Measurements from ENCODE around the gene KIF16B. TPM values are rescaled to one million over a fixed set of nuclear protein-coding genes. Genes with fewer than 3 reads are reported as not detected.

KIF16B gene
- total RNA-seq, 1 experiment from 2014 or later, result 7.6 TPM

DNA sequence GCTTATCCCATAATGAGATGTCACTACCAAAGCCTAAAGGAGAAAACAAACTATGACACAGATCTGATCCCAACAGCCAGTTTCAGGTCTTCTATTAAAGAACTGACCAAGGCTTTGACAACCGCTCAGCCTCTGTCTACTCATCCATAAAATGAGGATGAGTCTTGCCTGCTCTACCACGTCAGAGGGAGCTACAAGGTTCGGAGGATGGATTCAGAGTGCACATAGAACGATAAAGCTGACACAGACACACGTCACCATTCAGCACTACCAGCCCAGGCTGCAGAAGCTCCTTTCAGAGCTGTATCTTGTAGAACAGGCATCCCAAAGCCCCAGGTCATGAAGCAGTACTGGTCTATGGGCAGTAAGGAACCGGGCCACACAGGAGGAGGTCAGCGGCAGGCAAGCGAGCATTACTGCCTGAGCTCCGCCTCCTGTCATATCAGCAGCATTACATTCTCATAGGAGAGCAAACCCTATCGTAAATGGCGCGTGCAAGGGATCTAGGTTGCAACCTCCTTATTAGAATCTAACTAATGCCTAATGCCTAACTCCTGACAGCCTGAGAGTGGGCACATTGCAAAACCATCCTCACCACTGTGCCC, 25.1 kb downstream of the KIF16B start:
- no peaks in the 10 kb centered on the region for H3K27me3 Mint-ChIP-seq (ENCODE audit: low read depth)
- no peaks in the 10 kb centered on the region for H3K9me3 Mint-ChIP-seq
- DNase-seq (ENCODE audit: low spot score) (no peak), ATAC-seq (no peak)
- H3K4me1 Mint-ChIP-seq, result peaks cover 20% of the 10 kb centered on the region
- H3K36me3 Mint-ChIP-seq, result peaks cover 4% of the 10 kb centered on the region; the same call in 1 of the 2 replicates
- TF ChIP-seq, protein P1, sequence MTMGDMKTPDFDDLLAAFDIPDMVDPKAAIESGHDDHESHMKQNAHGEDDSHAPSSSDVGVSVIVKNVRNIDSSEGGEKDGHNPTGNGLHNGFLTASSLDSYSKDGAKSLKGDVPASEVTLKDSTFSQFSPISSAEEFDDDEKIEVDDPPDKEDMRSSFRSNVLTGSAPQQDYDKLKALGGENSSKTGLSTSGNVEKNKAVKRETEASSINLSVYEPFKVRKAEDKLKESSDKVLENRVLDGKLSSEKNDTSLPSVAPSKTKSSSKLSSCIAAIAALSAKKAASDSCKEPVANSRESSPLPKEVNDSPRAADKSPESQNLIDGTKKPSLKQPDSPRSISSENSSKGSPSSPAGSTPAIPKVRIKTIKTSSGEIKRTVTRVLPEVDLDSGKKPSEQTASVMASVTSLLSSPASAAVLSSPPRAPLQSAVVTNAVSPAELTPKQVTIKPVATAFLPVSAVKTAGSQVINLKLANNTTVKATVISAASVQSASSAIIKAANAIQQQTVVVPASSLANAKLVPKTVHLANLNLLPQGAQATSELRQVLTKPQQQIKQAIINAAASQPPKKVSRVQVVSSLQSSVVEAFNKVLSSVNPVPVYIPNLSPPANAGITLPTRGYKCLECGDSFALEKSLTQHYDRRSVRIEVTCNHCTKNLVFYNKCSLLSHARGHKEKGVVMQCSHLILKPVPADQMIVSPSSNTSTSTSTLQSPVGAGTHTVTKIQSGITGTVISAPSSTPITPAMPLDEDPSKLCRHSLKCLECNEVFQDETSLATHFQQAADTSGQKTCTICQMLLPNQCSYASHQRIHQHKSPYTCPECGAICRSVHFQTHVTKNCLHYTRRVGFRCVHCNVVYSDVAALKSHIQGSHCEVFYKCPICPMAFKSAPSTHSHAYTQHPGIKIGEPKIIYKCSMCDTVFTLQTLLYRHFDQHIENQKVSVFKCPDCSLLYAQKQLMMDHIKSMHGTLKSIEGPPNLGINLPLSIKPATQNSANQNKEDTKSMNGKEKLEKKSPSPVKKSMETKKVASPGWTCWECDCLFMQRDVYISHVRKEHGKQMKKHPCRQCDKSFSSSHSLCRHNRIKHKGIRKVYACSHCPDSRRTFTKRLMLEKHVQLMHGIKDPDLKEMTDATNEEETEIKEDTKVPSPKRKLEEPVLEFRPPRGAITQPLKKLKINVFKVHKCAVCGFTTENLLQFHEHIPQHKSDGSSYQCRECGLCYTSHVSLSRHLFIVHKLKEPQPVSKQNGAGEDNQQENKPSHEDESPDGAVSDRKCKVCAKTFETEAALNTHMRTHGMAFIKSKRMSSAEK (CRISPR knock-in tag; IDR thresholded peaks at IDR 0.05; ENCODE audit: borderline replicate concordance), result no peak
- TF ChIP-seq ZBTB43 (CRISPR knock-in tag; IDR thresholded peaks at IDR 0.05) (no peak), NR3C1 (CRISPR knock-in tag; conservative IDR thresholded peaks at IDR 0.05; ENCODE audit: low read depth) (no peak), FOXK1 (CRISPR knock-in tag; IDR thresholded peaks at IDR 0.05) (no peak), OVOL2 (CRISPR knock-in tag; IDR thresholded peaks at IDR 0.05; ENCODE audit: borderline replicate concordance) (no peak), TP53 (CRISPR knock-in tag; IDR thresholded peaks at IDR 0.05) (no peak), SMAD4 (CRISPR knock-in tag; IDR thresholded peaks at IDR 0.05) (no peak), ZNF121 (CRISPR knock-in tag; IDR thresholded peaks at IDR 0.05) (no peak), SOX15 (CRISPR knock-in tag; IDR thresholded peaks at IDR 0.05) (no peak), ZNF263 (CRISPR knock-in tag; IDR thresholded peaks at IDR 0.05; ENCODE audit: low read depth) (no peak), HMGA2 (CRISPR knock-in tag; IDR thresholded peaks at IDR 0.05) (no peak), ARID4B (CRISPR knock-in tag; IDR thresholded peaks at IDR 0.05; ENCODE audit: borderline replicate concordance) (no peak), NR2C2 (CRISPR knock-in tag; IDR thresholded peaks at IDR 0.05) (no peak), MXD4 (CRISPR knock-in tag; IDR thresholded peaks at IDR 0.05; ENCODE audit: borderline replicate concordance) (no peak)
- TF ChIP-seq, protein P2, sequence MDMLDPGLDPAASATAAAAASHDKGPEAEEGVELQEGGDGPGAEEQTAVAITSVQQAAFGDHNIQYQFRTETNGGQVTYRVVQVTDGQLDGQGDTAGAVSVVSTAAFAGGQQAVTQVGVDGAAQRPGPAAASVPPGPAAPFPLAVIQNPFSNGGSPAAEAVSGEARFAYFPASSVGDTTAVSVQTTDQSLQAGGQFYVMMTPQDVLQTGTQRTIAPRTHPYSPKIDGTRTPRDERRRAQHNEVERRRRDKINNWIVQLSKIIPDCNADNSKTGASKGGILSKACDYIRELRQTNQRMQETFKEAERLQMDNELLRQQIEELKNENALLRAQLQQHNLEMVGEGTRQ (CRISPR knock-in tag; IDR thresholded peaks at IDR 0.05), result no peak
- TF ChIP-seq, protein P3, sequence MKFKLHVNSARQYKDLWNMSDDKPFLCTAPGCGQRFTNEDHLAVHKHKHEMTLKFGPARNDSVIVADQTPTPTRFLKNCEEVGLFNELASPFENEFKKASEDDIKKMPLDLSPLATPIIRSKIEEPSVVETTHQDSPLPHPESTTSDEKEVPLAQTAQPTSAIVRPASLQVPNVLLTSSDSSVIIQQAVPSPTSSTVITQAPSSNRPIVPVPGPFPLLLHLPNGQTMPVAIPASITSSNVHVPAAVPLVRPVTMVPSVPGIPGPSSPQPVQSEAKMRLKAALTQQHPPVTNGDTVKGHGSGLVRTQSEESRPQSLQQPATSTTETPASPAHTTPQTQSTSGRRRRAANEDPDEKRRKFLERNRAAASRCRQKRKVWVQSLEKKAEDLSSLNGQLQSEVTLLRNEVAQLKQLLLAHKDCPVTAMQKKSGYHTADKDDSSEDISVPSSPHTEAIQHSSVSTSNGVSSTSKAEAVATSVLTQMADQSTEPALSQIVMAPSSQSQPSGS (CRISPR knock-in tag; IDR thresholded peaks at IDR 0.05; ENCODE audit: borderline replicate concordance, low read depth), result no peak
- TF ChIP-seq, protein P4, sequence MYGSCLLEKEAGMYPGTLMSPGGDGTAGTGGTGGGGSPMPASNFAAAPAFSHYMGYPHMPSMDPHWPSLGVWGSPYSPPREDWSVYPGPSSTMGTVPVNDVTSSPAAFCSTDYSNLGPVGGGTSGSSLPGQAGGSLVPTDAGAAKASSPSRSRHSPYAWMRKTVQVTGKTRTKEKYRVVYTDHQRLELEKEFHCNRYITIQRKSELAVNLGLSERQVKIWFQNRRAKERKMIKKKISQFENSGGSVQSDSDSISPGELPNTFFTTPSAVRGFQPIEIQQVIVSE (CRISPR knock-in tag; IDR thresholded peaks at IDR 0.05; ENCODE audit: borderline replicate concordance), result no peak
- POLR2A ChIA-PET, result no interaction called here
- CTCF ChIA-PET, result no interaction called here
- H3K27ac Mint-ChIP-seq, result no peak overlapping the region
- no peak overlapping the region for H3K4me3 Mint-ChIP-seq

All from WTC11 (cell line).